ENCODE measurements around the gene ZSCAN9.

- no peak for TF ChIP-seq CTCF (IDR thresholded peaks at IDR 0.05; ENCODE audit: low read depth, low read length, poor library complexity, severe bottlenecking)
- no peak for TF ChIP-seq EZH2phosphoT487 (IDR thresholded peaks at IDR 0.05; ENCODE audit: borderline replicate concordance, low read length)
Measured at GRCh38 chr6:28205879-28206278, 19.2 kb upstream of the ZSCAN9 start.
